Muscle layer of duodenum (tissue), 2 donors: Measurements from ENCODE around the gene TBC1D16.

Experiments used
- H3K27ac ChIP-seq: one replicate; pipeline ENCODE4 v1.7.0; 2013; ENCODE audit warnings: mild to moderate bottlenecking, low read length
- H3K27me3 ChIP-seq: one replicate; pipeline ENCODE4 v1.7.0; 2013; ENCODE audit warnings: low read depth, mild to moderate bottlenecking, control low read depth, low read length
- H3K36me3 ChIP-seq, 2 donors: one replicate each; pipeline ENCODE4 v1.7.0; 2013; ENCODE audit warnings: low read length in 2 of 2, control low read depth in 1 of 2, mild to moderate bottlenecking in 1 of 2; ENCODE audit not compliant: insufficient read depth in 2 of 2, control insufficient read depth in 1 of 2
- H3K4me1 ChIP-seq, 2 donors: one replicate each; pipeline ENCODE4 v1.7.0; 2013; ENCODE audit warnings: low read length in 2 of 2, mild to moderate bottlenecking in 2 of 2, control low read depth in 1 of 2, moderate library complexity in 1 of 2; ENCODE audit not compliant: insufficient read depth in 2 of 2, control insufficient read depth in 1 of 2
- H3K4me3 ChIP-seq, 2 donors: one replicate each; pipeline ENCODE4 v1.7.0; 2013; ENCODE audit warnings: low read length in 2 of 2, low read depth in 1 of 2, mild to moderate bottlenecking in 1 of 2
- H3K9me3 ChIP-seq, 2 donors: one replicate each; pipeline ENCODE4 v1.7.0; 2013; ENCODE audit warnings: low read length in 2 of 2, control low read depth in 1 of 2, mild to moderate bottlenecking in 1 of 2; ENCODE audit not compliant: control insufficient read depth in 1 of 2
- donor health status: healthy.

The TBC1D16 gene

DNA sequence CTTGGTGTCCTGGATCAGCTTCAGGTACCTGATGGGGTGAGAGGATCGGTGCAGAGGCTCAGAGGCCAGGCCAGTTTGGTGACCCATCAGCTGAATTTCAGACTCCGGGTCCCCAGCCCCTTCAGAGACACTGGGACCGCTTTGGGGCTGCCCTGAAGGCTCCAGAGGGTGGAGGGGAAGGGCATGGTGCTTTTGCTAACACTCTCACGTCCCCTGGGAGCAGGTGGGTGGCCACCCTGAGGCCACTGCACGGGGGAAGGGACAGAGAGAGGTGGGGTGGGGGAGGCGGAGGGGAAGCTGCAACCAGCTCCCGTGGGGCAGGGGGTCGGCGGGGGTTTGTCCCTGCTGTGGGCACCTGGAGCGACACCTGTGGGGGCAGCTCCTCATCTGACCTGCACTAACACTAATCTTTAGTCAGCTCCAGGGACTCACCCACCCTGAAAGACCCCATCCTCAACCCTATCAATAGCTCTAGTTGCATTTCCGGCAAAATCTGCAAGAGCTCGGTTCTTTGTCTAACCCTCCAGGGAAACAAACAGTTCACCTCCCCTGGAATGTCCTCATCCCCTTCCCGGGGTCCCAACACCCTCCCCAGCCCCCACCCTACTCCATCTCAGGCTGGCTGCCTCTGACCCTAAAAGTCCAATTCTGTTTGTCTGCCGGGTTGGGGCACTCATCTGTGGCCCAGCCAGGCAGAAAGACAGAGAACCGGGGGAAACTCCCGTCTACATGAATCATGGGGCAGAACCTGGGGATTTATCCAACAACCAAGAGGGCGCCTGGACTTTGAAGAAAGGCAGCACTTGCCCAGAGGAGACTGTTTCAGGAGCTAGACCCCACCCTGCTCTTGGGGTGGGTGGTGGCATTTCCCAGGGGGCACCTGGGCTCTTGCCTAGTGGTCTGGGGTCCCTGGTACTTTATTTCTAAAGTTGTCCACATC is 104.5 kb downstream of the TBC1D16 start:
- peaks cover 0 to 11% of the 10 kb centered on the region in 2 donors for H3K4me1 ChIP-seq
- H3K4me3 ChIP-seq, result no peak overlapping the region
- H3K27ac ChIP-seq, result peak overlapping the region; percentile 13
- no peaks in the 10 kb centered on the region for H3K27me3 ChIP-seq
- no peaks in the 10 kb centered on the region for H3K36me3 ChIP-seq
- no peaks in the 10 kb centered on the region for H3K9me3 ChIP-seq

DNA sequence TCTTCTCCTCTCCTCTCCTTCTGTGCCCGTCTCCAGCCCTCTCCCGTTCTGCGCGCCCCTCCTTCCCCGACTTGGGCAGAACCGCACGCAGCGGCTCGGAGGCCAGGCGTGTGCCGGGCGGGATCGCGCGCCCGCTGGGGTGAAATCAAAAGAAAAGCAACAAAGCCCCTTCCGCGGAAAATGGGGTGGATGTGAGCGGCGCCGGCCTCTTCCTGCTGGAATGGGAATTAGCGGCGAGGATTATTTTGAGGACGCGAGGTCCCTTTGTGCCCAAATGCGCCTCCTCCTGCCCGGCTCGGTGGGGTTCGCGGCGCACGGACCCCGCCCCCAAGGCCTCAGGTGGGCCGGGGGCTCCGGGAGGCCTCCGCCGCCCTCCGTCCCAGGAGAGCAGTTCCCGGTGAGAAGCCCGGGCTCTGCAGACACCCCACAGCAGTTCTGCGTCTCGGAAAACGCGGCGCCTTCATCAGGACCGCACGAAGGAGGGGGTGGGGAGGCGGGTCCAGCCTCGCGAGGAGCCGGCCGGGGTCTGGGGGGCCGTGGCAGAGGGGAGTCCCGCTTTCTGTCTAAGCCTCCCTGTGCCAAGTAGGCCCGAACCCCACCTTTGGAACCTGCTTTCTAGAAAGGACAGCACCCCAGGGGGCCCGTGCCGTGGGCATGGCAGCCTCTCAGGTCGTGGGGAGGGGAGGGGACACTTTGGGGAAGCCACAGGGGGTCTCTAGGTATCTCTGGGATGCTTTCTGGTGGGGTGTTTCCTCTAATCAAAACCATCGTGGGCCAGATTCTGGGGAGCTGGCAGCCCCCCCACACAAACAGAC is 105.4 kb downstream of the TBC1D16 start:
- Histone ChIP-seq H3K4me1 (peaks cover 0 to 11% of the 10 kb centered on the region in 2 donors), H3K27ac (no peak overlapping the region), H3K9me3 (no peaks in the 10 kb centered on the region), H3K4me3 (peak overlapping the region in 1 of 2 donors; percentile 48), H3K36me3 (no peaks in the 10 kb centered on the region), H3K27me3 (no peaks in the 10 kb centered on the region)

DNA sequence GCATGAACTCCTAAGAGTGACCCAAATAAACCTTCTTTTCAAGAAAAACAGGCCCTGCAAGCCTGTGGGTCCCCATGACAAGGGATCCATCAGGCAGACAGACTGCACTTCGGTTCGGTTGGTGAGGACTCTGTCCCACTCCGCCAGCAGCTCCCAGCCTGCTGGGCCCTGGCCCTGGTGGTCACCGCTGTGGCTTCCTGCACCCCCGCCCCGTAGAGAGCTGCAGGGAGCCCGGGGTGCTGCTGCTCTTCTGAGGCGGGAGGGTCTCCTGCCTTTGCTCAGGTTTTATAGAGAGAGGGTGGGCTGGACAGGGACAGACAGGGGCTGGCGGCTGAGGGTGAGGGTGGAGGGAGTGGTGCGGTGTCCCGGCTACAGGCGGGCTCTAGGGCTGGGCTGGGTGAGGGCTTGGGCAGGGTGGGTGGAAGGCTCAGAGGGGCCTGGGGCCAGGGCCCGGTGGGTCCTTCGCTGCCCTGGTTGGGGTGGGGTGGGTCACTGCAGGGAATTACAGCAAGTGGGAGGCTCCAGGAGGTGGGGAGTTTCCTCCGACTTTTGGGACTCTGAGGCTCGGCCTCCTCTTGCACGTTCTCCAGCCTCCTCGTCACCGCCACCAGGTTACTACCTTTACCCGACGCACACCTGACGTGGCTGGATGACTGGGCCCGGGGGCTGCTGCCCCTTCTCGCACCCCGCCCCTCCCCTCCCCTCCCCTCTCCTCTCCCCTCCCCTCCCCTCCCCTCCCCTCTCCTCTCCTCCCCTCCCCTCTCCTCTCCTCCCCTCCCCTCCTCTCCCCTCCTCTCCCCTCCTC is 106.2 kb downstream of the TBC1D16 start:
- H3K4me3 ChIP-seq, result no peak overlapping the region
- no peak overlapping the region for H3K27ac ChIP-seq
- no peaks in the 10 kb centered on the region for H3K36me3 ChIP-seq
- H3K4me1 ChIP-seq, result peaks cover 0 to 11% of the 10 kb centered on the region in 2 donors
- H3K27me3 ChIP-seq, result no peaks in the 10 kb centered on the region
- H3K9me3 ChIP-seq, result no peaks in the 10 kb centered on the region

DNA sequence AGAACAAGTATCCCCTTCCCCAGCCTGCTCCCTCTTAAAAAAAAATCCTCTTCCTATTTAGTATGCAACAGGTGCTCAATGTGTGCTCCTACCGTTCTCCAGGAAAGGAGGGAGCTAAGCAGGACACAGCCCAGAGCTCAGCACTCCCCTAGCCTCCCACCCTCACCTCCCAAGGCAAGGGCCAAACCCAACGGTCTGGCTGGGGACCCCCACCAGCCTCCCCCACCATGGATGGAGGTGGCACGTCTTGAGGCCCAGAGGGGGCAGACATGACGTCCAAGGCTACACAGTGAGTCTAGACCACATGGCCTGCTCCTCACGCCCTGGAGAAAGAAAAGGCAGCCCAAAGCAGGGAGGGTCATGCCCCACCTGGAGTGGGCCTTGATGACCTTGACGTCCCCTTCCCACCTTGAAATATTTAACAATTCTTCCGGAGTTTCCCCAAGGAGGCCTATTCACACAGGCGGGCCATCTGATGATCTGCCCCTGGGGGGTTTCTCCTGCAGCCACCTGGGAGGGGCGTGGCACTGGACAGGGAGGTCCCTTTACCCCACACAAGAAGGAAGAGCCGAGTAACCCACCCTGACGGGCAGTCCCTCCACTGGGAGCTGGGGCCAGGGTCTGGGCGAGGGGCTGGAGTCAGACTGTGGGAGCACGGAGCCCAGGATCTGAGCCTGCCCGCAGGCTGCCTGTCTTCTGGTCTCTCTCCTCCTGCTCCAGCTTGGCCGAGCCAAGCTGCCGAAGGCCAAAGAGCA is 107.0 kb downstream of the TBC1D16 start:
- Histone ChIP-seq H3K27ac (no peak overlapping the region), H3K9me3 (no peaks in the 10 kb centered on the region), H3K4me3 (no peak overlapping the region), H3K27me3 (no peaks in the 10 kb centered on the region), H3K4me1 (peaks cover 0 to 11% of the 10 kb centered on the region in 2 donors), H3K36me3 (no peaks in the 10 kb centered on the region)

DNA sequence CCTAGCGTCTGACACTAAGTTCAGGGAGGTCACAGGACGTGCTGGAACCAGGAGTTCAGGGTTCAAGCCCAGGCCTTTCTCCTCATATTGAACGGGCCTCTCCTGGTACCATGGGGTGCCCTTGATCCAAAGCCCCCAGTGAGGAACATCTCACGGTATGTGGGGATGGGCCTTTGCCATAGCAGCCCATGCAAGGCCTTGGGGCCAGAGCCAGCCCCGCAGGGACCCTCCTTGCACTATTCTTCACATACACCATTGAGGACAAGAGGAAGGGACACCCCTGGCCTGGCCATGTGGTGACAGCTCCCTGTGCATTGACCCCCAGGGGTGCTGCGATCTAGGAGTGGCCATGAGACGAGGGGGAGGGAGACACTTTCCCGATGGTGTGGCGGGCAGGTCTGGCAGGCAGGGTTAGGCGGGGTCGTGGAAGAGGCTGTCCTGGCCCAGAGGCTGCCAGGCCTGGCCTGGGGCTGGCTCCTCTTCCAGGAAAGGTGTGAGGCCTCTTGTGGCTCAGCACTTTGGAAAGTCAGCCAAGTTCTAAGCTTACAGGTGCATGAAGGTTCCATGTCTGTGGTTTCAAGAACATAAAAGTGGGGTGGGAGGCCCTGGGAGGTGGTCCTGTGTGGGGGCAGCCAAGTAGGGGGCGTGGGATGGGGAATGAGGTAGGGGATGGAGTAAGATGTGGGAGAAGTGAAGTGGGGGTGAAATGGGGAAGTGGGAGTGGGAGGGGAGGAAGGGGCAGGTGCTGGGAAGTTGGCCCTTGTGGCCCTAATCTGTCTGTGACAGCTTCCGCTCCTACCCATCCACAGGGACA is 107.8 kb downstream of the TBC1D16 start:
- Histone ChIP-seq H3K27me3 (no peaks in the 10 kb centered on the region), H3K9me3 (no peaks in the 10 kb centered on the region), H3K27ac (no peak overlapping the region), H3K4me1 (peaks cover 0 to 11% of the 10 kb centered on the region in 2 donors), H3K4me3 (no peak overlapping the region), H3K36me3 (no peaks in the 10 kb centered on the region)

DNA sequence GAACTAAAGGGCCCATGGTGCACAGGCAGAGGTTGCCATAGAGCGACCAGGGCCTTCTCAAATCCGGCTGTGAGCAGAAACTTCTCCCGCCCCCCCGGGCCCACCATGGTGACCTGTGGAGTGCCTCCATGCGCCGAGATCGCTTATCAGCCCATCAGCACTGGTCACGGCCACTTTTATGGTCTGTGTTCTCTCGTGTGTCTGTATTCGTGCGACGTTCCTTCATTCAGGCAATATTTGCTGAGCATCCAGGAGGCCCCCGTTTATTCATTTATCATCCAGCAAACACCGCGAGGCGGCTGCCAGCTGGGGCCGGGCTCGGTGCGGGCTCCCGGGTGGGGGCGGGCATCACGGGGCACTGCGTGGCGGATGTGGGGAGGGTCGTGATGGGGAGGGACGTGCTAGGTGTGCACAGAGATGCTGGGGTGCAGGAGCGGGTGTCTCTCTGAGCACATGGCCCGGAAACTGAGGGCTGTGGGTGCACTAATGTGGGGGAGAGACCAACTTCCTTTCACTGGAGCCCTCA is 108.5 kb downstream of the TBC1D16 start:
- Histone ChIP-seq H3K27ac (no peak overlapping the region), H3K36me3 (no peaks in the 10 kb centered on the region), H3K4me3 (no peak overlapping the region), H3K9me3 (no peaks in the 10 kb centered on the region), H3K27me3 (no peaks in the 10 kb centered on the region), H3K4me1 (peaks cover 0 to 11% of the 10 kb centered on the region in 2 donors)

DNA sequence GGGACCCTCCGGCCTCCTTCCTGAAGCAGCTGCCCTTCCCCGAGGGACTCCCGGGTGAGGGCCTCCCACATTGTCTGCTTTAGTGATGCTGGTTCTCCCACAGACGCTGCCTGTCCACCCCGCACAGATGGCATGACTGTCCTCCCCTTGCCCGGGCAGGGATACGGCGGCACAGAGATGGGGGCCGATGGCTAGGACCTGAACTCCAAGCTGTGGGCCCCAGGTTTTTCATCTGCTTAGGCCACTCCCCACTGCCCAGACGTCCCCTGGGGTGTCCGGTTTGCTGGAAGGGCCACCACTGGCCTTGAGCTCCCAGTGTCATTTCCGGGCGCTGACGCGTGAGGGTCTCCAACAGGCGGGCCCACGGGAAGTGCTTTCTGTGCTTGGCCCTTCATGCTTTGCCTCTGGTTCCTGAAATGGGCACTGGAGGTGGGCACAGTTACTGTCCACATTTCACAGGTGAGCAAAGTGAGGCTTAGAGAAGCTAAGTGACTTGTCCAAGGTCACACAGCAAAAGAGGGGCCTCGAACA is 109.0 kb downstream of the TBC1D16 start:
- Histone ChIP-seq H3K36me3 (no peaks in the 10 kb centered on the region), H3K27me3 (no peaks in the 10 kb centered on the region), H3K4me3 (no peak overlapping the region), H3K27ac (peak overlapping the region; percentile 8), H3K4me1 (peaks cover 0 to 11% of the 10 kb centered on the region in 2 donors), H3K9me3 (no peaks in the 10 kb centered on the region)

DNA sequence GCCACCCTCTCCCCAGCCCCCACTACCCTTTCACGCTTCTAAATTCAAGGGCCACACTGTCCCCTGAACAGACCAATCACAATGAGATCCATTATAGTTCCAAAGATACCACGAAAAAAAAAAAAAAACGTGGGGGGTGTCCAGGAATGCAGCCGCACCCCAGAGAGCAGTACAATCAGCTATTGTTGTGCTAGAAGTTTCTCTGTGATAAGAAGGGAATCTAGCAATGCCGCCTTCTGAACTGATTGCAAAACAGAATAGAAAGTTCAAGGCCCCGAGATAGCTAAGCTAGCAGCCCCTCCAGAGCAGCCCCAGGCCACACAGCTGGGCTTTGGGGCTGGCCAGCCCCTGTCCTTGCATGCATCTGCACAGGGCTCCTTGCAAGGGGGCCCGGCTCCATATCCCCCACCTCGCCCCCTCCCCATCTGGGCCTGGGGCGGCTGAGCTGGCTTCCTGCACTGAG is 109.5 kb downstream of the TBC1D16 start:
- Histone ChIP-seq H3K27me3 (no peaks in the 10 kb centered on the region), H3K27ac (peak overlapping the region; percentile 29), H3K9me3 (no peaks in the 10 kb centered on the region), H3K4me3 (no peak overlapping the region), H3K4me1 (peaks cover 0 to 11% of the 10 kb centered on the region in 2 donors), H3K36me3 (no peaks in the 10 kb centered on the region)

DNA sequence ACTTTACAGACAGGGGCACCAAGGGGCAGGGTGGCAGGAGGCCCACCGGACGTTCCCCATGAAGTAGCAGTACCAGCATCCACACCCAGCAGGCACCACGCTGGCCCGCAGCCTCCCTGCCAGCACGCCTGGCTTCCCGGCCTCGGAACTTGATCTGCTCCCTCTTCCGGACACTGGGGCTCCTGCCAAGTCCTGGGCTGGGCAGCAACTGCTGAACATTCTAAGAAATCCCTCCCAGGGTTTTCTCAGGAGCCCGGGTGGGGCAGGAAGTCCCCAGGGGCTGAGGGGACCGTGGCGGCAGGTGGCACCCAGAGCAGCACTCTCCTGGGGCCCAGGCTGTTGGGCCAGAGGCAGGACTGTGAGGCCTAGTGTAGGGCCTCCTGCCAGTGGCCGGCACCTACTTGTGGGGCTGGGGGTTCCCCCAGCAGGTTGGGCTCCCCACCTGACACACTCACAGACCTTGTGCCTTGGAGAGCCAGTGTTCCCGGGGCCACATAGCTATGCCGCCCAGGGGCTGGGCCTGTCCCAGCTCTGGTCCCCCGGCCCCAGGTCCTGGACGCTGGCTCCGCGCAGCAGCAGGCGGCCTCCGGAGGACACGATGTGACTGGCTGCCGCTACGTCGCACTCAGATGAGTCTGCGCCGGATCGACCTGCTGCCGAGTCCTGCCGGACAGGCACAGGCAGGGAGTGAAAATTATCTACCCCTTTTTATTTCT is 110.3 kb downstream of the TBC1D16 start:
- Histone ChIP-seq H3K4me1 (peaks cover 0 to 4% of the 10 kb centered on the region in 2 donors), H3K27ac (peak overlapping the region; percentile 40), H3K4me3 (no peak overlapping the region), H3K27me3 (peaks cover 6% of the 10 kb centered on the region), H3K9me3 (no peaks in the 10 kb centered on the region), H3K36me3 (no peaks in the 10 kb centered on the region)
